Heart left ventricle (tissue), 13 donors: ENCODE measurements around the gene ACMSD.

Experiments
- POLR2A ChIP-seq, 2 donors: fragments of 450-650 bp; IDR thresholded peaks; one replicate each; pipeline ENCODE4 v1.6.1; 2017; ENCODE audit warnings: antibody characterized with exemption in 2 of 2, mild to moderate bottlenecking in 2 of 2, moderate library complexity in 2 of 2
- TF ChIP-seq, protein P1 (sequence below), 12 donors: fragments of 200-600 bp; sonication (generic) in 4 of 12; IDR thresholded peaks; one replicate each; pipeline versions ENCODE4 v1.5.0 to v1.8.0; 2018 to 2022; ENCODE audit warnings: antibody characterized with exemption in 12 of 12, mild to moderate bottlenecking in 5 of 12
- donor health status: ischemic (EF 13 %, LVEDD 7.1; RV severe dilation, severe dysfunction).
- donor health status: DM: no; HTN: yes; CAD: no.
- donor health status: DM: no; HTN: no; CAD: no.
- donor health status: ischemic (EF 25% LVEDD 6.9; RV normal size, moderate dysfunction).
- donor health status: ischemic (EF 25% LVEDD 5.7; RV mildly dilated, moderate dysfunction).
- donor health status: ischemic (EF 35%, LVEDD 5.7; RV mildly dilated, moderate dysfunction).
- donor health status: nonischemic (EF 11% LVEDD 7.7; RV severe dilation, severe dysfunction).
- donor health status: DM: yes; HTN: yes; CAD: no.
- donor health status: PGD.
- donor health status: ischemic (EF 29% LVEDD 5.4; RV normal size, mild dysfunction).
- donor health status: nonischemic (EF 23%, LVEDD 6.1; RV moderate dilation, normal function).

DNA sequence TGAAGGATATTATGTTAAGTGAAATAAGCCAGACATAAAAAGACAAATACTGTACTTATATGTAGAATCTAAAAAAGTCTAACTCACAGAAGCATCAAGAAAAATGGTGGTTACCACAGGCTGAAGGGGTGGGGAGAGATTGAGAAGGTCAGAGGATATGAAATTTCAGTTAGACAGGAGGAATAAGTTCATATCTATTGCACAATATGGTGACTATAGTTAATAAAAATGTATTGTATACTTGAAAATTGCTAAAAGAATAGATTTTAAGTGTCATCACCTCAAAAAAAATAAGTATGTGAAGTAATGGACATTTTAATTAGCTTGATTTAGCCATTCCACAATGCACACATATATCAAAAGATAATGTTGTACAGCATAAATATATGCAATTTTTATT, 19.8 kb downstream of the ACMSD start:
- TF ChIP-seq, protein P1, sequence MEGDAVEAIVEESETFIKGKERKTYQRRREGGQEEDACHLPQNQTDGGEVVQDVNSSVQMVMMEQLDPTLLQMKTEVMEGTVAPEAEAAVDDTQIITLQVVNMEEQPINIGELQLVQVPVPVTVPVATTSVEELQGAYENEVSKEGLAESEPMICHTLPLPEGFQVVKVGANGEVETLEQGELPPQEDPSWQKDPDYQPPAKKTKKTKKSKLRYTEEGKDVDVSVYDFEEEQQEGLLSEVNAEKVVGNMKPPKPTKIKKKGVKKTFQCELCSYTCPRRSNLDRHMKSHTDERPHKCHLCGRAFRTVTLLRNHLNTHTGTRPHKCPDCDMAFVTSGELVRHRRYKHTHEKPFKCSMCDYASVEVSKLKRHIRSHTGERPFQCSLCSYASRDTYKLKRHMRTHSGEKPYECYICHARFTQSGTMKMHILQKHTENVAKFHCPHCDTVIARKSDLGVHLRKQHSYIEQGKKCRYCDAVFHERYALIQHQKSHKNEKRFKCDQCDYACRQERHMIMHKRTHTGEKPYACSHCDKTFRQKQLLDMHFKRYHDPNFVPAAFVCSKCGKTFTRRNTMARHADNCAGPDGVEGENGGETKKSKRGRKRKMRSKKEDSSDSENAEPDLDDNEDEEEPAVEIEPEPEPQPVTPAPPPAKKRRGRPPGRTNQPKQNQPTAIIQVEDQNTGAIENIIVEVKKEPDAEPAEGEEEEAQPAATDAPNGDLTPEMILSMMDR (IDR thresholded peaks at IDR 0.05): no peak
- no peak for TF ChIP-seq POLR2A (IDR thresholded peaks at IDR 0.05)
